Ishikawa (cell line): ENCODE data around the gene RBM6.

Experiments used
- CEBPB ChIP-seq: IDR thresholded peaks from 2 replicates; pipeline ENCODE4 v1.6.1; 2012
- CREB1 ChIP-seq: IDR thresholded peaks from 2 replicates; pipeline ENCODE4 v1.6.1; 2012; ENCODE audit warnings: low read depth
- EP300 ChIP-seq: IDR thresholded peaks from 2 replicates; pipeline ENCODE4 v1.6.1; 2012; ENCODE audit warnings: borderline replicate concordance
- FOXM1 ChIP-seq: IDR thresholded peaks from 2 replicates; pipeline ENCODE4 v1.6.1; 2012; ENCODE audit warnings: low read depth, borderline replicate concordance
- MAX ChIP-seq: IDR thresholded peaks from 2 replicates; pipeline ENCODE4 v1.6.1; 2012
- NFIC ChIP-seq: IDR thresholded peaks from 2 replicates; pipeline ENCODE4 v1.6.1; 2012
- REST ChIP-seq: IDR thresholded peaks from 2 replicates; pipeline ENCODE4 v1.6.1; 2012; ENCODE audit warnings: low read depth, mild to moderate bottlenecking
- TAF1 ChIP-seq: IDR thresholded peaks from 2 replicates; pipeline ENCODE4 v1.6.1; 2012; ENCODE audit warnings: low read depth, mild to moderate bottlenecking
- TCF12 ChIP-seq: IDR thresholded peaks from 2 replicates; pipeline ENCODE4 v1.6.1; 2012; ENCODE audit warnings: low read depth
- YY1 ChIP-seq: IDR thresholded peaks from 2 replicates; pipeline ENCODE4 v1.6.1; 2012; ENCODE audit warnings: low read depth
- ZBTB7A ChIP-seq: IDR thresholded peaks from 2 replicates; pipeline ENCODE4 v1.6.1; 2012; ENCODE audit warnings: low read depth

GRCh38 chr3:49911124-49911420, 28.9 kb upstream of the RBM6 start:
- TF ChIP-seq MAX: no peak
- no peak for TF ChIP-seq YY1
- no peak for TF ChIP-seq REST
- no peak for TF ChIP-seq EP300
- no peak for TF ChIP-seq FOXM1
- no peak for TF ChIP-seq CEBPB
- no peak for TF ChIP-seq TAF1
- no peak for TF ChIP-seq TCF12
- no peak for TF ChIP-seq ZBTB7A
- TF ChIP-seq NFIC: no peak
- no peak for TF ChIP-seq CREB1
